Measurements from ENCODE around the gene SATB1.
A peak's percentile ranks its signal among the peaks of the same experiment; 100 is the strongest.

The SATB1 gene

GRCh38 chr3:18447720-18448119 is 22.6 kb upstream of the SATB1 start:
- H3K4me3 ChIP-seq (ENCODE audit: low read depth, low read length) = no peak overlapping the region
- TF ChIP-seq CTCF (IDR thresholded peaks at IDR 0.05; ENCODE audit: low read depth, low read length) (no peak), MAX (IDR thresholded peaks at IDR 0.05; ENCODE audit: low read depth, low read length) (no peak), MYC (IDR thresholded peaks at IDR 0.05; ENCODE audit: low read depth, low read length) (no peak), POLR2A (IDR thresholded peaks at IDR 0.05; ENCODE audit: extremely low read depth, insufficient read length) (no peak)
- DNase-seq (ENCODE audit: low read depth) = no peak

GRCh38 chr3:18446149-18446825 is 21.1 kb upstream of the SATB1 start:
- H3K4me3 ChIP-seq (ENCODE audit: low read depth, low read length) = peak overlapping the region; percentile 52
- DNase-seq (ENCODE audit: low read depth) = peak; percentile 11
- no peak for TF ChIP-seq MAX (IDR thresholded peaks at IDR 0.05; ENCODE audit: low read depth, low read length)
- no peak for TF ChIP-seq CTCF (IDR thresholded peaks at IDR 0.05; ENCODE audit: low read depth, low read length)
- TF ChIP-seq POLR2A (IDR thresholded peaks at IDR 0.05; ENCODE audit: extremely low read depth, insufficient read length) = no peak
- no peak for TF ChIP-seq MYC (IDR thresholded peaks at IDR 0.05; ENCODE audit: low read depth, low read length)

- DNase-seq (ENCODE audit: low read depth) = peak; percentile 51
- H3K4me3 ChIP-seq (ENCODE audit: low read depth, low read length) = peak overlapping the region; percentile 52
- TF ChIP-seq MAX (IDR thresholded peaks at IDR 0.05; ENCODE audit: low read depth, low read length) (peak; percentile 87), POLR2A (IDR thresholded peaks at IDR 0.05; ENCODE audit: extremely low read depth, insufficient read length) (no peak), MYC (IDR thresholded peaks at IDR 0.05; ENCODE audit: low read depth, low read length) (no peak; the same call in 1 of the 2 replicates), CTCF (IDR thresholded peaks at IDR 0.05; ENCODE audit: low read depth, low read length) (peak; percentile 14)
Measured at GRCh38 chr3:18445401-18446148, 20.4 kb upstream of the SATB1 start.

- peak; percentile 82 for DNase-seq (ENCODE audit: low read depth)
- peak overlapping the region; percentile 64 for H3K4me3 ChIP-seq (ENCODE audit: low read depth, low read length)
- TF ChIP-seq MYC (IDR thresholded peaks at IDR 0.05; ENCODE audit: low read depth, low read length) (peak; percentile 47; the same call in 1 of the 2 replicates), POLR2A (IDR thresholded peaks at IDR 0.05; ENCODE audit: extremely low read depth, insufficient read length) (peak; percentile 17), CTCF (IDR thresholded peaks at IDR 0.05; ENCODE audit: low read depth, low read length) (peak; percentile 6), MAX (IDR thresholded peaks at IDR 0.05; ENCODE audit: low read depth, low read length) (0 out of 2 replicates have a peak, but pooled peaks have one; percentile 21)
Measured at GRCh38 chr3:18444595-18445400, 19.7 kb upstream of the SATB1 start.

Measured in NB4 (cell line).